ENCODE data around the gene SLC22A15.
"Not testable (repeated sequence)": the region's sequence is repeated elsewhere in the genome, so short reads cannot be mapped to it uniquely, and the experiment has no call there.

Gene SLC22A15

GRCh38 chr1:115982400-115982799 lies 6.1 kb downstream of the SLC22A15 start:
- DNase-seq = no peak

GRCh38 chr1:115983584-115983983 lies 7.3 kb downstream of the SLC22A15 start:
- no peak for DNase-seq

GRCh38 chr1:115987623-115988022 lies 11.3 kb downstream of the SLC22A15 start:
- no peak for DNase-seq

GRCh38 chr1:115988953-115989352 lies 12.6 kb downstream of the SLC22A15 start:
- DNase-seq = no peak

GRCh38 chr1:115989699-115990098 lies 13.4 kb downstream of the SLC22A15 start:
- no peak for DNase-seq

GRCh38 chr1:115991909-115992308 lies 15.6 kb downstream of the SLC22A15 start:
- DNase-seq = no peak

- DNase-seq = not testable (repeated sequence)
Observed at GRCh38 chr1:115997921-115998320, 21.6 kb downstream of the SLC22A15 start.

GRCh38 chr1:116001739-116002487 lies 25.6 kb downstream of the SLC22A15 start:
- DNase-seq = no peak

- no peak for DNase-seq
Observed at GRCh38 chr1:116002781-116003420, 26.6 kb downstream of the SLC22A15 start.

- DNase-seq = no peak
Observed at GRCh38 chr1:116003823-116004222, 27.5 kb downstream of the SLC22A15 start.

GRCh38 chr1:116006486-116006964 lies 30.2 kb downstream of the SLC22A15 start:
- no peak for DNase-seq

GRCh38 chr1:116008656-116009390 lies 32.5 kb downstream of the SLC22A15 start:
- DNase-seq = no peak

GRCh38 chr1:116012716-116013115 lies 36.4 kb downstream of the SLC22A15 start:
- no peak for DNase-seq

GRCh38 chr1:116015679-116016078 lies 39.4 kb downstream of the SLC22A15 start:
- DNase-seq = no peak

- DNase-seq = no peak
Observed at GRCh38 chr1:116018007-116018406, 41.7 kb downstream of the SLC22A15 start.

- no peak for DNase-seq
Observed at GRCh38 chr1:116019653-116020253, 43.4 kb downstream of the SLC22A15 start.

GRCh38 chr1:116020668-116021272 lies 44.5 kb downstream of the SLC22A15 start:
- peak; percentile 83 for DNase-seq

GRCh38 chr1:116024626-116025025 lies 48.3 kb downstream of the SLC22A15 start:
- DNase-seq = peak; percentile 9

GRCh38 chr1:116026631-116027030 lies 50.3 kb downstream of the SLC22A15 start:
- DNase-seq = no peak

- DNase-seq = no peak
Observed at GRCh38 chr1:116031302-116031835, 55.1 kb downstream of the SLC22A15 start.

GRCh38 chr1:116033322-116033721 lies 57.0 kb downstream of the SLC22A15 start:
- no peak for DNase-seq

- no peak for DNase-seq
Observed at GRCh38 chr1:116036255-116036654, 59.9 kb downstream of the SLC22A15 start.

- DNase-seq = no peak
Observed at GRCh38 chr1:116038679-116039078, 62.4 kb downstream of the SLC22A15 start.

Data from hematopoietic multipotent progenitor cell treated with erythropoietin and hydrocortisone succinate and interleukin-3 and kit ligand, for 8 days (in vitro differentiated cells).